Stimulated activated CD8-positive, alpha-beta memory T cell treated with anti-CD3 and anti-CD28 coated beads, Interleukin-2, amount 100 ng/mL, for 1 hour (primary cell): ENCODE measurements around the gene EGFLAM.
"Not testable (repeated sequence)": the region's sequence is repeated elsewhere in the genome, so short reads cannot be mapped to it uniquely, and the experiment has no call there.

Source experiments
- DNase-seq, 2 donors: peaks; one replicate each; pipeline ENCODE4 v3.0.0-alpha.2; 2020; ENCODE audit warnings: low read depth in 2 of 2

EGFLAM gene

DNA sequence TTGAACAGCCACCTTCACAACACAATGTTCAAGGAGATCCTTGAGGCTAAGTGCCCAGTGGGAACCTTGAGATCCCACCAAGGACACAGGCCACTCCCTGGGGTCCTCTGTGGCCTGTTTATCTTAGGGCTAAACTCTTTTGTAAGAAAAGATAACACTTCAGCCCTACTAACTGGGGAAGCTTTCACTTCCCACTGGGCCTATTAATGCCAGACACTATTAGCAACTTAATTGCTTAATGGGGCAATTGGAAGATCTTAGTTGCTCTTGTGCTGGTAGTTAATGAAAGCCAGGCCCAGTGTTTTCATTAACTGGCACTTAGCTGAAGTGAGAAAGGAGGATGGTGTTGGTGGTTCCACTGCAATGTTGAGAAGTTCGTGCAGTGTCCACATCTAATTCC, 117.1 kb downstream of the EGFLAM start:
- no peak for DNase-seq

DNA sequence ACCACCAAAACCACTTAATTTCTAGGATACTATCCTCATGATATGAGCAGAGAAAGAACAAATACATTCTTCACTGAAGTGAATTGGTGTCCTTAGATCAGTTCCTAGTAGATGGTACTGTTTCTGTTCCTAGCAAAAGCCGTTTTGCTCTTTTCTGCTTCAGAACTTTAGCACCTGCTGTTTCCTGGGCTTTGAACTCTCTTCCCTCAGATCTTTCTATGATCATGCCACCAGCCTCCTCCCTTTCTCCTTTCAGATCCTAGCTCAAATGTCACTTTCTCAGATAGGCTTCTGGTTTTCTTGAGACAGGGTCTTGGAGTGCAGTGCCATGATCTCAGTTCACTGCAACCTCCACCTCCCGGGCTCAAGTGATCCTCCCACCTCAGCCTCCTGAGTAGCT, 118.0 kb downstream of the EGFLAM start:
- DNase-seq = no peak

DNA sequence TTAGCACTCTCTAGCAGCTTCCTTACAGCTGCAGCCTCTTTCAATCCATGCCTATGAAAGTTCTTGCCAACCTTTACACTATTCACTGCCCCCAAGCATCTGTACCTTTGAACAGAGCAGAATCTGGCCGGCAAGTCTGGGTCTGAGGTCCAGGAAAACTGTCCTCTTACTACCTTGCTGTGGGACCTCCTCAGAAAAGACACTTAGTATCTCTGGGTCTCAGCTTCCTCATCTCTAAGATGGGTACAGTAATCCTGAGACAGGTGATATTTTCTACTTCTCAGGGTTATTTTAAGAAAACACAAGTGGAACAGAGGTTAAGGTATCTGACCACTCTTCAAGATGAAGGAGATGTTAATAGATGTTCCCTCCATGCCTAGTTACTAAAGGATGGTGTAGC, 120.2 kb downstream of the EGFLAM start:
- no peak for DNase-seq

DNA sequence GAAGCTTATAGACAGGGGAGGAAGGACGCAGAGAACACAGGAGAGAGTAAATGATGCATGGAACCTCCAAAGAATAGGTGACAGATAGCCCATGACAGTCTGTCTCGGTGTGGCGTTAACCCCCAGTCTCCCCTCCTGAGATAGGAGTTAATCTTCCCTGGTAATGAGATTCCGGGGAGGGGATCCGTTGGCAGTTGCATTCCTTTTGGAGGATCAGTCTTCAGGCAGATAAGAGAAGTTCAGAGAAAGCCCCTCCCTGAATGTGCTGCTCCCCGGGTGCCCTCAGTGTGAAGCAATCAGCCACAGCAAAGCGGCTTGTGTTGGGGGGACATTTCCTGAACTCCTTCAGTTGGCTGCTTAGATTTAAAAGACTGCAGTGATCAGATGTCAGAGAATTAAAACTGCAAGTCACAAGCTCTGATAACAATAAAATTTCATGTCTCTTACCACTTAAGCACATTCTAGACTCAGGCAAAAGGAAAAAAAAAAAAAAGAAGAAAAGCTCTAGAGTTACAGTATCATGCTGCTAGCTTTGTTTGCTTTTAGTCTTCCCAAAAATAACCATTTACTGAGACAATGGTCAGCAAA, 121.1 kb downstream of the EGFLAM start:
- DNase-seq = no peak

DNA sequence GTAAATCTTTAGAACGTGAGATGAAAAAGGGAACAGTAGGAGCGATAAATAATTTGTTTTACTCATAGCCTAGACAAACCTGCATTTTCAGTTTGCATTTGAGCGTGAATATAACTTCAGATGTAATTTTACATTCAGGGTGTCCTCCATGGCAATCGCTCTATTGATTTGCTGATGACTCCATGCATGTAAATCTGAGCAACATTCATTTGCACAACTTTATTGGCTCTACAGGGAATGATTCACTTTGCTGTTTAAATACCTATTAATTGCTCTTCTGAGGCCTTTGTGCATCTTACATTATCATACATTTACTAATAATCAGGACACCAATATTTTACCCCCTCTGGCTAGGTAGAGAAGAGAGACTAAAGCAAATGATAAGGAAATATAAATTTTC, 122.2 kb downstream of the EGFLAM start:
- no peak for DNase-seq

DNA sequence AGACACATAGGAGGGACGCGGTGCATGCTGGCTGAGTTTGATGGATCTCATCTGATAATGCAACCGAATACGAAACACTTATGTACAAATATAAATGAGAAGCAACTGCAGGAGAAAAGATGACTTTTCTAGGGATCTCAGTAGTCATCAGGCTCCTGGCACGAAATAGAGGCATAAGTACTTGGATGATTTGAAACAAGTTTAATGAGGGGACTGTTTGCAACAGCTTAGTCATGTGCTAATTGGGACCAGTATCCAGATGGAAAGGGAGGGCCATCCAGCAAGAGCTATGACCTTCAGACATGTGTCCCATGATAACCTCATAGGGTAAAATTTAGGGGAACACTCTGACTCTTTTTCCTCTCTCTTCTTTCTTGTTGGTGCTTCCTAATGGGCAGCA, 123.0 kb downstream of the EGFLAM start:
- DNase-seq = no peak

DNA sequence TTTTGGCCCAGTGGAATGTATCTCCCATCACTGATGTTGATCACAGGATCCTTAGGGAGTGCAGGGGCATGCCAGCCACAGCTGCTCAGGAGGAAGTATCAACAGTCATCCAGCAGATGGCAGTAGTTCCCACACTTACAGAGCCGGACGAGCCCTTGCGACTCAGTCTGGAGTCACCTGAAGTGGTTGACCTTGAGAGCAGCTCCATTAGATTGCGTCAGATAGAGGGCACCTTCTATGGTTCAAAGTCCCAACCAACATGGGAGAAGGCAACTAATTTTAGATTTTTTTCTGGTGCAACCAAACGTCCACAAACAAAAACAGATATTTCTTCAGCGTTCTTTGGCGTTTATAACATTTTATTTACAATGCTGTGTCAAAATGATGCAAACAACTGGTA, 124.5 kb downstream of the EGFLAM start:
- no peak for DNase-seq

DNA sequence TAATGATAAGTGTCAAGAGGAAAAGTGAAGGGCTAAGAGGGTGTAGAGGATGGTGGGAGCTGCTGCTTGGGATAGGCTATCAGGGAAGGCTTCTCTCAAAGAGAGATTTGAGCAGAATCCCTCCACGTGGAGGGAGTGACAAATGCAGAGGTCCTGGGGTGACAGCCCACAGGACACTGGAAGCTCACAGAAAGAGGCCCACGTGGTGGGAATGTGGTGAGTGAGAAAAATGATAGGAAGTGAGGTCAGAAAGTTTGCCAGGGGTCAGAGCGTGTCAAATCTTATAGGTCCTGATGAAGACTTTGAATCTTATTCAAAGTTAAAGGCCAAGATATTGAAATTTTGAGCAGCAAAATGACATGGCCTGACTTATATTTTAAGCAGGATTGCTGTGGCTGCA, 125.3 kb downstream of the EGFLAM start:
- no peak for DNase-seq

DNA sequence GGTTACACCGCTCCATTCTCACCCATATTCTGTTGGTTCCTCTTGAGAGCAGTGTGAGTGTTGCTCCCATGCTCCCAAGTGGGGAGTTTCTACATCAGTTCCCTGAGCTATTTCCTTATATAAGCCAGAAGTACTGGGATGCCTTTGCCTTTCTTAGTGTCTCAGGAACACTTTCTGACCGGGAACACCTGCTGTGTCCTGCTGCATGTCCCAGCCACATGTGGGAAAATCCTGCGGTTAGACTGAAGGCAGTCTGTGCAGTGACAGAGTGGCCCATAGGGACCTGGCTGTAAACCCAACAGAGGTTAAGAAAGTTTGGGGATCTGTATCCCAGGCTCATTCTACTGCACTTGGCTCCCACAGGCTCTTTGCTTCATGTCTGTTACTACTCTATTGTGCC, 126.0 kb downstream of the EGFLAM start:
- DNase-seq = no peak

DNA sequence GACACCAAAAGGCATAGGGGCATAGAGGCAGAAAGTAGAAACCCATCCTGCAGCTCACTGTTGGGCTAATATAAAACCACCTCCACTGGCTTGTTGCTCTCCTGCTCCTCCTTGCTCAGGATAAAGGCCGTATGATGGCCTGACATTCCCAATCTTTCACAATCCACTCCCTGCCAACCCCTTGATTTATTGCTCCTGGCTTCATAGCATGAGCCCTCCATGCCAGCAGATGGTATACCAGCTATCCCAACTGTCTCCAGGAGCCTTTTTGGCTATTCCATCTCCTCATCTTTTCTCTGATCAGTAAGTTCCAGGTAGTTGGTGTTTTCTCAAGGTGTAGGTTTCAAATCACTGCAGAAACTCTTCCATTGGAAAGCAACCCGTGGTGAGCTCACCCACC, 128.8 kb downstream of the EGFLAM start:
- no peak for DNase-seq

DNA sequence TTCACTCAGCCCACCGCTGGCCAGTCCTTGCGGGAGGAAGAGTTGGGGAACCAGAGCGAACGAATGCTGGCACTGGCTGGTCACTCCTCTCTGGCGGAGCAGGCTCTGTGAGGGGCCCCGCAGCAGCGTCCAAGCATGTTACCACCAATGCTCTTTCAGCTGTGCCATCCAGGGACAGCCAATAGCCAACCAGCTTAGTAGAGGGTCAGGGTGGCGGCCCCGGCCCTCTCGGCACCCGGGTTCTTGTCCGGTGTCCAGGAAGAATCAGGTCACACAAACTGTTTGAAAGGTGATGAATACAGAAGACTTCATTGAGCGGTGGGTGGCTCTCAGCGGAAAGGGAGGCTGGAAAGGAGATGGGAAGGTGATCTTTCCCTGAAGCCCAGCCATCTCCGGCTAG, 135.3 kb downstream of the EGFLAM start:
- no peak for DNase-seq

DNA sequence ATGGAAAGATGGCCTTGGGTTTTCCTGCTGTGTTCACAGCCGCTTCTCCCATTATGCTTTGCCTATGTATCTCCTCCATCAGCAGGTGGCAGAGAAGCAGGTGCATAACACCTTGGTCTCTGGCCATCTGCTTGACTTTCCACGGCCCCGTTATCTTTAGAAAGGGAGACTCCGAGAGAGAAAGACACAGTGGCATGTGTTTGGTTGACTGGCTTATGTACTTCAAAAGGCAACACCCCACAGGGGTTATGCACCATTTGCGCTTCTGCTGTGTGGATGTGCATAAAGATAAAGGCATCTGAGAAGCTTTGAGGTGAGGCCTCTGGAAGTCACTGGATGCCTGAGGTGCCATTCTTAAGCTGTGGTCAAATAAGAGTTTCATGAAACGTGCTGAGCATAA, 138.4 kb downstream of the EGFLAM start:
- no peak for DNase-seq

DNA sequence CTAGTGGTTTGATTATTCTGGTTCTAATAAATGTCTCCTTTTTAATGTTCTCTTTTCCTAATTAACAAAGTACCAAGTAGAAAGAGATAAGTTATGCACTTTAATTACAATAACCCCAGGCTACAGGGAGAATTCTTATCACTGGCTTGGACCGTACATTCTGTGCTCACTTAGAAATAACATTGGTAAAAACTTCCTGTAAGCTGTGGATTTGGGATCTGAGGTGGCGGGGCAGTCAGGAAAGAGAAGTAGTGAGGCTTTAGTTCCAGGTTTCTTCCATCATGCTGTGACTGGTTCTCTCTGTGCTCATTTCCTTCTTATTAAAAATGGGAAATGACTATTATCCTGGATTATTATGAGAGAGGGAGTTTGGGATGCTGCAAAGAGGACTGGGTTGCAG, 142.0 kb downstream of the EGFLAM start:
- DNase-seq = no peak

DNA sequence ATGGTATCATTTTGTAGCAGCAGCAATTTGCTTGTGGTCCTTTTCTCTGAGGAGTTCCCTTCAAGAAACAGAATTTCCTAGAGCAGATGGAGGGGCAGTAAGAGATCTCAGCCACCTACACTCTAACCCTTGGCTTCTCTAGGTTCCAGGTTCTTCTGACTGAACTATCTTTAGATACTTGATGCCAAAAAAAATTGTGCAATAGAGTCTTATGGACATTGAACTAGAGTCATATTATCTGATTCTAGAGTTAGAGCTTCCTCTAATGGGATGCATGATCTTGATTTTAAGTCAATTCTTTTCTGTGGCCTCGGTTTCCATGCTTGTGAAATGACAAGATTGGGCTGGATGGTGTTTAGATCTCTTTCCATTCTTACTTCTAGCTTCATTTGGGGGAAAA, 142.8 kb downstream of the EGFLAM start:
- DNase-seq = no peak

DNA sequence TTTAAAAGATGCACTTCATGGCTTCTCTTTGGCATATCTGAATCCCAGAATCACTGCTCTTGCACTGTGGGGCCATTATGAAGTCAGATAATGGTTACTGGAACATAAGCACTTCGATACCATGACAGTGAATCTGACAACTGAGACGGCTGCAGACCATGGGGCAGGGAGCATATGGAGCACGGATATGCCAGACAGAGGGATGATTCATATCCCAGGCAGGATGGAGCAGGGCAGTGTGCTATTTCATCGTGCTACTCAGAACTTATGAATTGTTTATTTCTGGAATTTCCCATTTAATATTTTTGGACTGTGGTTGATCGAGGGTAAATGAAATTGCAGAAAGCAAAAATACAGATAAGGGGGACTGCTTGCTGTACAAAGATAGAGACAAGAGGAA, 145.0 kb downstream of the EGFLAM start:
- DNase-seq = no peak

DNA sequence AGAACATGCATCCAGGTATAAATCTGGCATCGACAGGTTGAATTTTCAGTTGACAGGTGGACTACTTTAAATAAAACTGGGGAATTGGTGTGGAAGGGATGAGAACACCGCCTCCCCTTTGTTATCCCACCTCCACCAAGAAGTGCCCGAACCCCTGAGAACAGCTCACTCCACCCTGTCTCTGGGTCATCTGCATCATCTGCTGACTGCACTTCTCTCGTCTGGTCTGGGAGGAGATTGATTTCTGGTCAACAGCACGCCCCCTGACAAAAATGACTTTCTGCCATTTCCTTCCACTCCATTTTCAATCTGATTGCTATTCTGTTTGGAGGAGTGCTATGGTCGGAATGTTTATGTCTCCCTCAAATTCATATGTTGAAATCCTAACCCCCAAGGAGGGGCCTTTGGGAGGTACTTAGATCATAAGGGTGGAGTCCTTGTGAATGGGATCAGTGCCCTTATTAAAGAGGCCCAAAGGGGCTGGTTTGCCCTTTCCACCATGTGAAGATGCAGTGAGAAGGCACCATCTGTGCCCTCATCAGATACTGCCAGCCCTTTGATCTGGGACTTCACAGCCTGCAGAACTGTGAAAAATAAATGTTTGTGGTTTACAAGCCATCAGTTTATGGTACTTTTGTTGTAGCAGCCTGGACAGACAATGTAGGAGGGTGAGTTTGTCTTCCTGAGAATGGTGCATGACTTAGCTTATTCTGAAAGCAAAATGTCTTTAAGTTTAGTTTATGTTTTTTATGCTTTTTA, 145.7 kb downstream of the EGFLAM start:
- DNase-seq = no peak

DNA sequence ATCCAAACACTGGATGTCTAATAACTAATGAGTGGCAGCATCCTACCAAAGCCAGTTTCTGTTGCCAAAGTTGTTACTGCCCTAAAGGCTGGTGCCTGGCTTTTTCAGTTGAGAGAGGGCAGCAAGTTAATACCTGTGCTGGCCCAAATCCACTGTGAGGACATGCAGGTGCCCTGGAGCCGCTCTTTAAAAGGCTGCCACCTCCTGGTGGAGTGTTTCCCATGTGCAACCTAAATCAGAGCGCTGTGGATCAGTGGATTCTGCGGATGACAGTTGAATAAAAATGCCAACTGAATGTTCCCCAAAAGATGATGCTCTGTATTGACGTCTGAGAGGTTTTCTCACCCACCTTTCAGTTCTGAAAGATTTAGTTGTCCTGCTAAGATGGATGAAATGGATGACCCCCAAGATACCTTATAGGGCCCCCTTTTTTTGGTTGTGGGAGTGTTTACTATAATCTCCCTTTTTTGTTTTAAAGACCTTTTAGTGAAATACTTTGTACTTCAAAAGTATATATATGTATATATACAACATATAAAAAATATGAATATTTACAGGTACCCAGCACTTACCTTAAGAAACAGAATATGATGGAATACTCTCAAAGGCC, 146.4 kb downstream of the EGFLAM start:
- no peak for DNase-seq

DNA sequence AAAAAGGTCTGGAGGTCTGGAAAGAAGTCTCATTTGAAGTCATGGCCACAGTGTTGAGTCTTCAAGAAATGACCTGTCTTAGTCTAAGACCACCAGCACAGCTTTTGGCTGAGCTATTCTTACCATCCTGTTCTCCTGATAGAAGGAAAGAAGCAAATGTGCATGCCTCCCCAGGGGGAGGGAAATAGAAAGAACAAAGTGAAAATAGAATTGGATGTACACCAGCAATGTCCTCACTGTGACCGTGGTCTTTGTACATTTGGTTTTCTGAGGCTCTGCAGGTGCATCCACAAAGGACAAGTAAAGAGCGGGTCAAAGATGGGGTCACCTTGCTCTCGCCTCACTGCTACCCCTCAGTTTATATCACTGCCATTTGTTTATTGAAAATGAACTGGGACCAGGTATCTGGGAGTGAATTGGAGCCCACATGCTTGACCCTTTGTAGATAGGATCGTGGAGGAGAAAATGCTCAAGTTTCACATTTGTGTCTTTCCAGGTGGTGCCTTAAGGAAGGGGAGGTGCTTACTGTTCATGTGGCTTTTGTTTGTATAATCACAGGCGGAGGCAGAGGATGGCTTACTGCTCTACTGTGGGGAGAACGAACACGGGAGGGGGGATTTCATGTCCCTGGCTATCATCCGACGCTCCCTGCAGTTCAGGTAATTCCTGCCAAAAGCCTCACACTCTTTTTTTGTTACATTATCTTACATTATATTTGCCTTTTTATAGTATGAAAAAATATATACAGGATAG, 150.3 kb downstream of the EGFLAM start:
- DNase-seq = no peak

DNA sequence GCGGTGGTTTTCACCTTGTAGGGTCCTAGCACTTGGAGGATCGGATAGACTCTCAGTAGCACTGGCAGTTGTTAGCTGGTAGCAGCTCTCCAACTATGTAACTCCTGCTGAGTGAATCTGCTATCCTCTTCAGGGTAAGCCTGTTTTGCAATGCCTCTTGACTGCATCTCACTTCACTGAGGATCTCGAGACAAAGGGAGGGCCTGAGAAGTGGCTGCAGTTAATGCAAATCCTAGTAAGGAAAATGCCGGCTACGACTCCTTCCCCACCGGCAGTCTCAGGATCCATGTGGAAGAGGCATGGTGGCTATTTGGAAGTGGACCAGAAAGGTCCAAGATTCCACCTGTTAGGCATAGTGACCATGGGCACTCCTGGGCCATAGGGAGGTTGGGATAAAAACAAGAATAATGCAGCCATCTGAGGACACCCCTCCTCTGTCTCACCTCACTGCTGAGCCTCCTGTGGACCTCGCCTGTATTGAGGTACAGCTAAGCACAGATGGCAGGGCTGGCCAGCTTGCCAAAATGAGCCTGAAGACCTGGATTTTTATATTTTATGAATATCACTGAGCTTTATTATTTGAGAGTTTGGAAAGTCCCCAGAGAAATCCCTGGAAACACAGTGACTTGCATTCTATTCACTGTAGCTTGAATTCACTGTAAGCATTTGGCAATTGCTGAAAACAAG, 152.1 kb downstream of the EGFLAM start:
- DNase-seq = no peak

DNA sequence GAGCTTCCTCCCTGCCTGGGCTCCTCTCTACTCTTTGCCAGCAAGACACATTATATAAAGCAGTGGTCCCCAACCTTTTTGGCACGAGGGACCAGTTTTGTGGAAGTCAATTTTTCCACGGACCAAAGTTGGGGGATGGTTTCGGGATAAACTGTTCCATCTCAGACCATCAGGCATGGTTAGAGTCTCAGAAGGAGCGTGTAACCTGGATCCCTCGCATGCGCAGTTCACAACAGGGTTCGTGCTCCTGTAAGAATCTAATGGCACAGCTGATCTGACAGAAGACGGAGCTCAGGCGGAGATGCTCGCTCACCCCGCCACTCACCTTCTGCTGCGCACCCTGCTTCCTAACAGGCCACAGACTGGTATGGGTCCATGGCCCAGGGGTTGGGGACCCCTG, 155.3 kb downstream of the EGFLAM start:
- DNase-seq = no peak

DNA sequence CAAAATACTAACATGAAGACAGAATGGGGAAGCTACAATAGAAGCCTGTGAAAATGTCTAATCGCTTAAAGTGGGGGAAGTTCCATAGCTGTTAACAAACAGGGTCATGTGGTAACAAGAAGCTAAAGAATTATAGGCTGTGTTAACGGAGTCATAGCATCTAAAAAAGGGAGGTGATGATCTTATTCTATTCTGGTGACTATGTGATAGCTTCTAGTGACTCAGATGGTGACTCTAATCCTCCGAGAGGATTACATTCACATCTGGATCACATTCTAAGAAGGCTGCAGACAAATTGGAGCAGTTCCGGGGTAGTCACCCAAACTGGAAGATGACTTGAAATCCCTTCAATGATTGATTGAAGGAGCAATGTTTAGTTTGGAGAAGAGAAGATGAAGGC, 156.0 kb downstream of the EGFLAM start:
- no peak for DNase-seq

DNA sequence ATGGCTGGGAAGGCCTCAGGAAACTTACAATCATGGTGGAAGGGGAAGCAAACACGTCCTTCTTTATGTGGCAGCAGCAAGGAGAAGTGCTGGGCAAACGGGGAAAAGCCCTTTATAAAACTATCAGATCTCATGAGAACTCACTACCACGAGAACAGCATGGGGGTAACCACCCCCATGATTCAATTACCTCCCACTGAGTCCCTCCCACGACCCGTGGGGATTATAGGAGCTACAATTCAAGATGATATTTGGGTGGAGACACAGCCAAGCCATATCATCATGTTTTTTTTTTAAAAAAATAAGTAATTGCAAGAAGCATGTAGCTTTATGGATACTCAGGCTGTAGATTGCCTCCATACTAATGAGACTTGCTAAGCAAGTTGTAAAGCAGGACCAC, 157.4 kb downstream of the EGFLAM start:
- DNase-seq = not testable (repeated sequence)
